GM21381 (cell line): Measurements from ENCODE around the gene ZNF831.
A peak's percentile ranks its signal among the peaks of the same experiment; 100 is the strongest.

Experiments used
- ATAC-seq: cut with Tn5 transposase; IDR thresholded peaks from one replicate; pipeline ENCODE4 v1.9.1; 2021; ENCODE audit warnings: mild to moderate bottlenecking, moderate library complexity; ENCODE audit not compliant: unreplicated experiment

ZNF831 gene

DNA sequence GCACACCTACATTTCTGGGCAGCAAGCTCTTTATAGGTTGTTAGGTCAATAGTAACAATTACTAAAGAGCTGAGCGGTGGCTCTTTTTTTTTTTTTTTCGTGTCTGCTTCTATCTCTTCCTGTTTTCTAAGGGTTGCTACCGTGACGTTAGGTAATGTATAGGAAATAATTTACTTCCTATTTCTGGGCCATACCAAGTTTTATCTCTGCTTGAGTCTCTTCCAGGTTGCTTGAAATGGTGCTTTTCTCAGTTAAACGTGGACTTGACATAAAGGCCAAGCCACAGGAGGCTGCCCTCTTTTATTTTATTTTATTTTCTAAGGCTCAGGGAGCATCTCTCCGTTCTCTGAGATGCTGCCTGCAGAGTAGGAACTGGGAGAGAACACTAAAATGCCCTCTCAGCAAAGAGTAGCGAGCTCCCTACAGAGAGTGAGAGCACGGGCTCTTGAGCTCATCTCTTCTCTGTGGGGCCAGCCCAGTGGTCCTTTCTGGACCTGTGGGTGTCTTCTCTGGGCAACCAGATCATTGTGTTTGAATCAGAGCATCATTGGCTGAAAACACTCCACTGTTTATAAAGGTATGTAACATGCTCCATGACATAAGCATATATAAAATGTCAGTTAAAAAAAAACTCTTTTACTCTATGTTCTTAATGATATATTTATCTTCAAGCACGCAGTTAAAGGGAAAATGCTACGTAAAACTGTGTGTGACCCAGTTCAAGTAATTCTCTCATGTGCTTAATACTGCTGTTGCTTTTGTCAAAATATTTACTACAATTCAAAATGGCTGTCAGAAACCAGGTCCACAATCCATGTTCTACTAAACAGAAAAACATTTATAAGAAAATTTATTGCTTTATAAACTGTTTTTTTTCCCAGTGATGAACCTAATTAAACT, at the start of gene ZNF831:
ZNF831 (plus strand) TSS at position 191 of the 900 bp plus-strand sequence. CDS start 27,199 bp downstream, outside the sequence.
- ATAC-seq, result peak; percentile 49

DNA sequence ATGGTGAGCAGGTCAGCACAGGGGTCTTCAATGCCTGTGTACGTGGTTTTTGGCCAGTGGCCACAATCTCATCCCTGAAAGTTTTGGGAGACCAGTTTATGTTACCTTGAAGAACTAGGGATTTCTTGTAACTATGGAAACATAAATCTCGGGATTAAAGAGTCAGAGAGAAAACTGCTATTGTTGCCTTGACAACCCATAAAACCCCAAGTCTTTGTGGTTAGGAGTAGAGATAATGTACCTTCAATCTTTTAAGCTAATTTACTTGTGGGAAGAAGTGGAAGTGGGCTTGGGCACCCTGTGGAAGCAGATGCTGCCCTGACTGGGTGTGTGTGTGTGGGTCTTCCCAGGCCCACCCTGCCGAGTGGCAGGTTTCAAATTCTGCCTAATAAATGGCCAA, 46.1 kb upstream of the ZNF831 start:
- ATAC-seq, result no peak

DNA sequence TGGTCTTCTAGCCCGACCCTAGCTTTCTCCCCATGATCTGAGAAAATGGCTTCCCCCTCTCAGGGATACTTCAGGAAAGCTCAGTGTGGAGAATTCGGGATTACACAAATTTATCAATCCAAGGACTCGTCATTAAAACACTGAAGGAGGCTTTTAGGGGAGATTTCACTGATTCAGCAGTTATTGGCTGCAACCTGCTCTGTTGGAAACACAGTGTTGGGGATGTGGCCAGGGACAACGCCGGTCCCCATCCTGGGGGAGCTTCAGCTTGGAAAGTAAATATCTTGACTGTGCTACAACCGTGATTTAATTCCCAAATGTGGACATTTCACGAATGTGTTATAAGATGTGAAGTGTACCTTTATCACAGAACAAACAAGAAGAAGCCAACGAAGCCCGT, 44.8 kb upstream of the ZNF831 start:
- no peak for ATAC-seq

- no peak for ATAC-seq
Observed at GRCh38 chr20:59120491-59120890, 43.1 kb upstream of the ZNF831 start.

- no peak for ATAC-seq
Observed at GRCh38 chr20:59120919-59121318, 42.7 kb upstream of the ZNF831 start.

DNA sequence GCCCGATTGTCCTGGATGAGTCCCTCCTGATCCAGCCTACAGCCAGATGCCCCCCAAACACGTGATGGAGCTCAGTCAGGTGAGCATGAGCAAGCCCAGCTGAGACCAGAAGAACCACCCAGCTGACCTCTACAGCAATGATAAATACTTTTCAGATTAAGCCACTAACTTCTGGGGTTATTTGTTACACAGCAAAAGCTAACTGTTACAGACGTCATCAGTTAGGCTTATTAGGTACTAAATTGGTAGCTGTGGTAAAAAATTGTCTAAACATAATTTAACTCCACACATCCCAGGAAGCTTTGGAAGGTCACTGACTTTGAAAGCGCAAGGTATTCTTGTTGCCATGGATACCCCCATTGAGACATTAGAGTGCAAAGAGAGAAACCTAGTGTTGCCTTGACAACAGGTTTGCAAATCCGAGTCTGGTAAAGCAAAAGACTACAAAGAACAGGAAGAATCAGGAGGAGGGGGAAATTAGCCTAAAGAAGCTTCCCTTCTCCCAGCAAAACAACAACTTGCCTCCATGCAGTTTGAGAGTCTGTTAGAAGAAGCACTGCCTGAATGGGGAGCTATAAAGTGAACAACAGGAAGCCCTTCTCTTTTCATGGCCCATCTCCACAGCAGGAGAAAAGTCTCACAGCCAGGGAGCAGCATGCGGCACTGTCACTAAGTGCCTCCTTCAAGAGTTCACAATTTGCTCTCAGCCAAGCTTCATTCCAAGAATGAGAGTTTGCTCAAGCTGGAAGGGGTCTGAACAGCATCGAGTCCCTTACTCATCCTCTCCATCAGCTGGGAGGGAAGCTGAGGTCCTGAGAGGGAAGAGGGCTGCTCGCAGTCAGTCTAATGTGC, 41.7 kb upstream of the ZNF831 start:
- ATAC-seq, result no peak

DNA sequence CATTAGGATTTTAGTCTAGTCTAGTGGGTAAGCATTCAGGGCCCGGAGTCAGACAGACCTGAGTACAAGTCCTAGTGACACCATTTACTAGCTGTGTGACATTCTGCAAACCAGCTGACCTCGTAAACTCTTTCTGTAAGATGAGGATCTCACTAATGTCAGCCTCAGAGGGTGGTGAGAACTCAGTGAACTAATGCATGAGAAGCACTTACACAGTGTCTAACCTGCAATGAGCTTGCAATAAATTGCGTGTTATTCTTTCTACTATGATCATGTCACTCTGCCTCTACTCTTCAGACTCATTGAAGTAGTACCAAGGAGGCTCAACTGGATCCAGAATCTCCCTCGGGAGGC, 41.1 kb upstream of the ZNF831 start:
- no peak for ATAC-seq

GRCh38 chr20:59123011-59123677, 40.5 kb upstream of the ZNF831 start:
- no peak for ATAC-seq

GRCh38 chr20:59123678-59124255, 39.9 kb upstream of the ZNF831 start:
- no peak for ATAC-seq

GRCh38 chr20:59124296-59125029, 39.2 kb upstream of the ZNF831 start:
- no peak for ATAC-seq

DNA sequence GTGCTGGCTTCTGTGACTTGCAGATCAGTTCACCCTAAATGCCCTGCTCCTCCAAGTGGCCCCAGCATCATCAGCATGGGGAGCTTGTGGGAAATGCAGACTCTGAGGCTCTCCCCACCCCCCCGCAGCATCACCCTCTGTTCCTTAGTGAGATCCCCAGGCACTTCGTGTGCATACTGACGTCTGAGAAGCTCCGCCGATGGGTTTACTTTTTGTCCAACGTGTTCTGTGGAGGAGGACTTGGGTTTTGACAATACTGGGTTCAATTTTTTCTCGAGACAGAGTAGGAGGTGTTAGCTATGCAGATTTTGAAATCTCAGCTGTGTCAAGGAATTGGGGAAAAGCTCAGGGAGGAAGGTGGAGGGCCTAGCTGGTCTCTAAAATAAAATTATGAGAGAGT, 38.3 kb upstream of the ZNF831 start:
- ATAC-seq, result no peak

GRCh38 chr20:59125836-59126235, 37.8 kb upstream of the ZNF831 start:
- ATAC-seq, result no peak

DNA sequence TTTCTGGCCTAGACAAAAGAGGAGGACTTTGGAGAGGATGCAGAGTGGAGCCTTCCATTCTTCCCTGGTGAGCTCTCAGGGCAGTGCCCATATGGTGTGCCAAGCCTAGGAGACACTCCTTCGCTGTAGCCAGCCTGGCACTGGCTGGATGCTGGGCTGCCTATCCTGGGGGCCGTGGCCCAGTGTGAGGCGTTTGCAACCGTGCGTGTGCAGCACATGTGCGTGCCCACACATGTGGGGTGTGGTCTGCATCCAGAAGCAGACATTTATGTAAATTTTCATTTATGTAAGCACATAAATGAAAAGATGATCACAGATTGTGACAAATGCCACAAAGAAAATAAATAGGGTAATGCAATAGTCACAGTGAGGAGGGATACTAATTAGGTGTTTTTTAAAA, 35.8 kb upstream of the ZNF831 start:
- no peak for ATAC-seq

DNA sequence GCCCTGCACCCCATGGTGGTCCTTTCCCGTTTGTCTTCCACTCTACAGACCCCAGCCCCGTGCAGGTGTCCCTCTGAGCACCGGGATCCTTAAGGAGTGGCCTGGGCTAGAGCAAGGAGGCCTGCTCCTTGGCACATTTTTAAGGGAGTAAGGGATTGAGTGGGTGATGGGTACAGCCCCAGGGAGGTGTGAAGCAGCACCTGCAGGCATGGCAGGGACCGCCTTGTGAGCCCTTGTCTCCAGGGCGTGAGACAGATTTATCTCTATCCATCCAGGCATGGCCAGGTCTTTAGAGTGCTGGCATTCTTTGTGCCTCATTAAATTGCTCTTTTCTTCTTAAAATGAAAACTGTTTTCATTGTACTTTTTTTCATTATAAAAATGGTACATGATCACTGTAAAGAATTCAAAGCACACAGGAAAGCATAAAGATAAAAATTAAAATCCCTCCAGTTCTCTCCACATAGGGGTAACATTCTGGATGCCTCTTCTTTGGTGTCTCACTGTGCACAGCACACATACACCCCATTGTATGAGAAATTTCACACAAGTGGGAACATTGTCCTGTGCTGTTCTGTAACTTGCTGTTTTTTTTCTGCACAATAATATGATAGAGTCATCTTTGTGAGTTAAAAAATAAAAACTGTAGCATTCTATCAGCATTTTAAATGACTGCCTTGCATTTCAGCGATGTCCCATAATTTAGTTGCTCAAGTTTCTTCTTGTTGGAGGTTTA, 31.9 kb upstream of the ZNF831 start:
- ATAC-seq, result no peak

- ATAC-seq, result no peak
Observed at GRCh38 chr20:59134182-59134581, 29.4 kb upstream of the ZNF831 start.

- no peak for ATAC-seq
Observed at GRCh38 chr20:59135093-59135492, 28.5 kb upstream of the ZNF831 start.

GRCh38 chr20:59136027-59136426, 27.6 kb upstream of the ZNF831 start:
- ATAC-seq, result no peak

- ATAC-seq, result no peak
Observed at GRCh38 chr20:59137532-59137931, 26.1 kb upstream of the ZNF831 start.

DNA sequence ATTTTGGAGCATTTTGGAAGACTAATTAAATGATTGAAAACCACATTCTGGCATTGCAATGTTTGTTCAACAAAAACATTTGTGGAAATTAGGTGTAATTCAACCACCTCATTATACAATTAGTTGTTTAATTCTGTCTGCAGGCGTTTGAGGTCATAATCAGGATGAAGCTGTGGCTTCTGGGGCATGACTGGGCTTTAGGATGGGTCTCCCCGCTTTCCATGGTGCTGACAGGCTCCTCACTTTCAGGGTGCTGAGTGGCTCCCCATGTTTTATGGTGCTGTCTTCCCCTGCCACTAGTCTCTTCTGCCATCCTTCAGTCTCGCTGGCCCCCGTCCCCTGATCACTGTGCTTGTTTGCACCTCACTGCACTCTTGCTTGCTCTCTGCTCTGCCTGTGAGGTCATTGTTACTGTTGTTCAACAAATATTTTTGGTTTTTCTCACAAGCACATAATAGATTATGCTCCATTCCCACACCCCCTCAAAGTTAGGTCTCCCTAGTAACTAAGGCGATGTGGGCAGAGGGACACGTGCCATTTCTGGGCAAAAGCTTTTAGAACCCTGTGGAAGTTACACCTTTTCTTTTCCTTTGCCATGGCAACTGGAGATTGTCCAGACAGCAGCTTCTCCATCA, 25.4 kb upstream of the ZNF831 start:
- no peak for ATAC-seq
